ENCODE results near the gene NFIB. TPM values are rescaled to one million over a fixed set of nuclear protein-coding genes. Genes with fewer than 3 reads are reported as not detected.
A peak's percentile ranks its signal among the peaks of the same experiment; 100 is the strongest.

NFIB gene
- polyA plus RNA-seq, 1 donor (not counting 4 experiments of a cell fraction or from before 2014, with no cell fraction given) = 8.9 TPM

DNA sequence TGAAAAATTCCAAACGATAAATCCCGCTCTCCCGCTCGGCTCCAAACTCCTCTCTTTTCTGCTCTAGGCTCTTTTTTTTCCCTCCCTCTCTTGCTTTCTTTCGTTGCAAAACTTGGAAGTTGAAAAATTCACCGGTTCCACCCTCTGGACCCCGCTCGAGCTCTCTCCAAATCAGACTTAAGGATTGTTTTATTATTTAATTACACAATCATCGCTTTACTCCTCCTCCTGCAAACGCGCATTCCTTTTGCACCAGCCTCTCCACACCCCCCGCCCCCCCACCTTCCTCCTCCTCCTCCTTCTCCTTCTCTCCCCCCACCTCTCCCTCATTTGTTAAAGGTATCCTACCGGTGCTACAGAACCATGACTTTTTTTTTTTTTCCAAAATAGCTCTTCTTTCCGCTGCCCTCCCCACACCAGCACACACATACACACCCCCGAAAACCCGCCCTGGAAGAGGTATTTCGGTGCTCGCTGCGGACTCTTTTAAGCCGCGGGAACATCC lies 535 bp upstream of the NFIB start:
- H3K27me3 ChIP-seq (ENCODE audit: control insufficient read depth, extremely low read depth, insufficient read depth, low read length) = no peaks in the 10 kb centered on the region
- H3K4me3 ChIP-seq (ENCODE audit: control insufficient read depth in 2 of 3, extremely low read depth in 1 of 3, insufficient read depth in 2 of 3, low read depth in 1 of 3, low read length in 3 of 3) = peak overlapping the region; percentile 61 to 81 (median 78)
- TF ChIP-seq EZH2 (IDR thresholded peaks at IDR 0.05; ENCODE audit: low read length) = no peak
- TF ChIP-seq, protein P1, sequence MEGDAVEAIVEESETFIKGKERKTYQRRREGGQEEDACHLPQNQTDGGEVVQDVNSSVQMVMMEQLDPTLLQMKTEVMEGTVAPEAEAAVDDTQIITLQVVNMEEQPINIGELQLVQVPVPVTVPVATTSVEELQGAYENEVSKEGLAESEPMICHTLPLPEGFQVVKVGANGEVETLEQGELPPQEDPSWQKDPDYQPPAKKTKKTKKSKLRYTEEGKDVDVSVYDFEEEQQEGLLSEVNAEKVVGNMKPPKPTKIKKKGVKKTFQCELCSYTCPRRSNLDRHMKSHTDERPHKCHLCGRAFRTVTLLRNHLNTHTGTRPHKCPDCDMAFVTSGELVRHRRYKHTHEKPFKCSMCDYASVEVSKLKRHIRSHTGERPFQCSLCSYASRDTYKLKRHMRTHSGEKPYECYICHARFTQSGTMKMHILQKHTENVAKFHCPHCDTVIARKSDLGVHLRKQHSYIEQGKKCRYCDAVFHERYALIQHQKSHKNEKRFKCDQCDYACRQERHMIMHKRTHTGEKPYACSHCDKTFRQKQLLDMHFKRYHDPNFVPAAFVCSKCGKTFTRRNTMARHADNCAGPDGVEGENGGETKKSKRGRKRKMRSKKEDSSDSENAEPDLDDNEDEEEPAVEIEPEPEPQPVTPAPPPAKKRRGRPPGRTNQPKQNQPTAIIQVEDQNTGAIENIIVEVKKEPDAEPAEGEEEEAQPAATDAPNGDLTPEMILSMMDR (optimal IDR thresholded peaks at IDR 0.05 in 1 of 3, IDR thresholded peaks at IDR 0.05 in 1 of 3, conservative IDR thresholded peaks at IDR 0.05 in 1 of 3; ENCODE audit: extremely low read depth in 1 of 3, insufficient read depth in 2 of 3, low read length in 3 of 3) = no peak
- peak overlapping the region; percentile 95 for H3K27ac ChIP-seq (ENCODE audit: control insufficient read depth, insufficient read depth, low read length)
- no peaks in the 10 kb centered on the region for H3K36me3 ChIP-seq (ENCODE audit: control insufficient read depth in 2 of 2, extremely low read depth in 1 of 2, insufficient read depth in 2 of 2, low read length in 2 of 2)
- no peaks in the 10 kb centered on the region for H3K9me3 ChIP-seq (ENCODE audit: control insufficient read depth, low read depth, low read length)
- DNase-seq (ENCODE audit: low read depth, low spot score) (peak; percentile 75), FAIRE-seq (peak; percentile 60)
- H3K4me2 ChIP-seq (ENCODE audit: control insufficient read depth, extremely low read depth, insufficient read depth, low read depth, low read length) = peak overlapping the region; percentile 77
- H2AFZ ChIP-seq (ENCODE audit: control insufficient read depth, low read length) = peak overlapping the region; percentile 43
- dilution Hi-C loops (cut with MboI; ENCODE audit: extremely low pct_ligation_motif_present, low sequenced_read_pairs) = no loop called here
- H4K20me1 ChIP-seq (ENCODE audit: control insufficient read depth, extremely low read depth, insufficient read depth, low read length) = no peaks in the 10 kb centered on the region
- H3K9me1 ChIP-seq (ENCODE audit: control insufficient read depth, extremely low read depth, insufficient read depth, low read length) = no peaks in the 10 kb centered on the region
- peaks cover 42% of the 10 kb centered on the region for H3K79me2 ChIP-seq (ENCODE audit: control insufficient read depth, insufficient read depth, low read length)
- H3K9ac ChIP-seq (ENCODE audit: control insufficient read depth, extremely low read depth, insufficient read depth, low read length) = peak overlapping the region; percentile 98
- H3K4me1 ChIP-seq (ENCODE audit: control insufficient read depth, extremely low read depth, insufficient read depth, low read length) = peaks cover 35% of the 10 kb centered on the region

DNA sequence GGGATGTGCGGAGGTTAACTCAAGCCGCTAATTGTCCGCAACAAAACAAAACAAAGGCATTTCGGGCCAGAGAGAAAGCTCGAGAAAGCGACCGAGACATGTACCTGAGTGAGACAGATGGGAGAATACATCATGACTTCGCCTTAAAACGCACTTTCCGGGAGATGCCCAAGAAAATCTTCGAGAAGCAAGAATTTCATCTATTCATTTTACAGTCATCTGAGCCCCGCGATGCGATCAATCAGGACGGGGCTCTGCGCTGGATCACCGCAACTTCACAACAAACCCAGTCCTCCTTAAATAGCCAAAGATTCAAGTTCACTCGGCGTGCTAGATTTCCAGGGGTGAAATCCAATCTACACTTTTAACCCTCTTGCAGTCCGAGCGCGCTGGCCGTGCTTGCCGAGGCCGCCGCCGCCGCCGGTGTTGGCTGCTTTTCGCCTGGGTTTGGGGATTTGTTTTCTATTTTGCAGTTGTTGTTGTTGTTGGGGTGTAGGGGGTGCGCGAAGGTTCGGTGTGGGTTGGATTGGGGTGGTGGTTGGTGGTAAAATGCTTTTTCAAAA lies 482 bp downstream of the NFIB start:
- peak overlapping the region; percentile 98 for H3K9ac ChIP-seq (ENCODE audit: control insufficient read depth, extremely low read depth, insufficient read depth, low read length)
- FAIRE-seq (no peak), DNase-seq (ENCODE audit: low read depth, low spot score) (no peak)
- H3K4me2 ChIP-seq (ENCODE audit: control insufficient read depth, extremely low read depth, insufficient read depth, low read depth, low read length) = peak overlapping the region; percentile 96
- H2AFZ ChIP-seq (ENCODE audit: control insufficient read depth, low read length) = no peak overlapping the region
- H3K79me2 ChIP-seq (ENCODE audit: control insufficient read depth, insufficient read depth, low read length) = peaks cover 53% of the 10 kb centered on the region
- no peaks in the 10 kb centered on the region for H3K9me3 ChIP-seq (ENCODE audit: control insufficient read depth, low read depth, low read length)
- no peaks in the 10 kb centered on the region for H3K27me3 ChIP-seq (ENCODE audit: control insufficient read depth, extremely low read depth, insufficient read depth, low read length)
- TF ChIP-seq, protein P1 (optimal IDR thresholded peaks at IDR 0.05 in 1 of 3, IDR thresholded peaks at IDR 0.05 in 1 of 3, conservative IDR thresholded peaks at IDR 0.05 in 1 of 3; ENCODE audit: extremely low read depth in 1 of 3, insufficient read depth in 2 of 3, low read length in 3 of 3) = no peak
- TF ChIP-seq EZH2 (IDR thresholded peaks at IDR 0.05; ENCODE audit: low read length) = no peak
- peak overlapping the region; percentile 61 to 86 (median 86) for H3K4me3 ChIP-seq (ENCODE audit: control insufficient read depth in 2 of 3, extremely low read depth in 1 of 3, insufficient read depth in 2 of 3, low read depth in 1 of 3, low read length in 3 of 3)
- dilution Hi-C loops (cut with MboI; ENCODE audit: extremely low pct_ligation_motif_present, low sequenced_read_pairs) = no loop called here
- peak overlapping the region; percentile 92 for H3K27ac ChIP-seq (ENCODE audit: control insufficient read depth, insufficient read depth, low read length)
- H4K20me1 ChIP-seq (ENCODE audit: control insufficient read depth, extremely low read depth, insufficient read depth, low read length) = no peaks in the 10 kb centered on the region
- H3K36me3 ChIP-seq (ENCODE audit: control insufficient read depth in 2 of 2, extremely low read depth in 1 of 2, insufficient read depth in 2 of 2, low read length in 2 of 2) = no peaks in the 10 kb centered on the region
- no peaks in the 10 kb centered on the region for H3K9me1 ChIP-seq (ENCODE audit: control insufficient read depth, extremely low read depth, insufficient read depth, low read length)
- H3K4me1 ChIP-seq (ENCODE audit: control insufficient read depth, extremely low read depth, insufficient read depth, low read length) = peaks cover 36% of the 10 kb centered on the region

Data from keratinocyte (primary cell).